Endodermal cell (in vitro differentiated cells): Measurements from ENCODE around the gene MYL4. TPM values are rescaled to one million over a fixed set of nuclear protein-coding genes. Genes with fewer than 3 reads are reported as not detected.

Source experiments
- DNase-seq: peaks from one replicate; pipeline ENCODE4 v3.0.0-alpha.2; 2017
- H3K27ac ChIP-seq: 2 replicates; pipeline ENCODE4 v1.5.1; 2013; ENCODE audit warnings: mild to moderate bottlenecking, low read depth, low read length, moderate library complexity
- H3K27me3 ChIP-seq: 2 replicates; pipeline ENCODE4 v1.6.1; 2013; ENCODE audit warnings: mild to moderate bottlenecking, low read length, moderate library complexity; ENCODE audit not compliant: insufficient read depth, control insufficient read depth, poor library complexity, severe bottlenecking
- H3K36me3 ChIP-seq: 2 replicates; pipeline ENCODE4 v1.7.0; 2013; ENCODE audit warnings: mild to moderate bottlenecking, low read length, moderate library complexity; ENCODE audit not compliant: control insufficient read depth, insufficient read depth
- H3K4me1 ChIP-seq: one replicate; pipeline ENCODE4 v1.7.0; 2013; ENCODE audit warnings: low read length; ENCODE audit not compliant: control insufficient read depth, insufficient read depth
- H3K4me3 ChIP-seq: 2 replicates; pipeline ENCODE4 v1.5.1; 2013; ENCODE audit warnings: mild to moderate bottlenecking, low read length, moderate library complexity
- H3K9ac ChIP-seq: 2 replicates; pipeline ENCODE4 v1.6.1; 2013; ENCODE audit warnings: mild to moderate bottlenecking, low read length, moderate library complexity; ENCODE audit not compliant: poor library complexity, severe bottlenecking; ENCODE audit errors: extremely low read depth
- H3K9me3 ChIP-seq: 2 replicates; pipeline ENCODE4 v1.6.1; 2013; ENCODE audit warnings: mild to moderate bottlenecking, low read length, moderate library complexity; ENCODE audit not compliant: control insufficient read depth
- H3K27ac Mint-ChIP-seq: 2 replicates; pipeline ENCODE4 v1.8.0; 2020; ENCODE audit warnings: mixed read lengths
- H3K27me3 Mint-ChIP-seq: 2 replicates; pipeline ENCODE4 v1.8.0; 2021; ENCODE audit warnings: mild to moderate bottlenecking, mixed read lengths; ENCODE audit not compliant: insufficient read depth
- H3K36me3 Mint-ChIP-seq: 2 replicates; pipeline ENCODE4 v1.8.0; 2020; ENCODE audit warnings: low read depth, mixed read lengths
- H3K4me1 Mint-ChIP-seq: 2 replicates; pipeline ENCODE4 v1.8.0; 2020; ENCODE audit warnings: mixed read lengths
- H3K4me3 Mint-ChIP-seq: 2 replicates; pipeline ENCODE4 v1.8.0; 2020; ENCODE audit warnings: mild to moderate bottlenecking, moderate library complexity, mixed read lengths
- H3K9me3 Mint-ChIP-seq: 2 replicates; pipeline ENCODE4 v1.8.0; 2020; ENCODE audit warnings: mild to moderate bottlenecking, mixed read lengths
- CTCF ChIP-seq: fragments of 200-600 bp; sonication (generic); conservative IDR thresholded peaks from 2 replicates; pipeline ENCODE4 v1.5.0; 2021; ENCODE audit warnings: antibody characterized with exemption, mild to moderate bottlenecking
- WGBS, 2 experiments: methylation state at CpG; one replicate each; pipeline versions ENCODE4 v1.1.5 to v1.1.7; 2013; ENCODE audit warnings: missing lambda C conversion rate in 2 of 2, mixed read lengths in 1 of 2; ENCODE audit not compliant: insufficient coverage in 1 of 2, insufficient read length in 1 of 2; 5-methylcytosine and 5-hydroxymethylcytosine counted together
- total RNA-seq, 2 donors: library from RNA; stranded (reverse); fragmentation: NEBNext Ultra II Directional in 1 of 2; extraction: Animal tissue kit (Norgen Biotek cat#: 25700) in 1 of 2; gene quantifications; 2 replicates in 1 of 2; 3 replicates in 1 of 2; pipeline ENCODE4 v1.2.1, GENCODE V29; 2021

The MYL4 gene
- total RNA-seq, 2 donors from 2014 or later, result 15.5 to 20.0 TPM

- H3K9ac ChIP-seq, result no peak overlapping the region
- H3K4me3 ChIP-seq, result no peak overlapping the region
- Mint-ChIP-seq H3K4me1 (no peaks in the 10 kb centered on the region), H3K4me3 (no peak overlapping the region), H3K27me3 (peaks cover 3% of the 10 kb centered on the region), H3K36me3 (no peaks in the 10 kb centered on the region), H3K9me3 (no peaks in the 10 kb centered on the region), H3K27ac (no peak overlapping the region)
- H3K27me3 ChIP-seq, result no peaks in the 10 kb centered on the region
- H3K27ac ChIP-seq, result no peak overlapping the region
- no peak for TF ChIP-seq CTCF
- DNase-seq, result no peak
- H3K9me3 ChIP-seq, result no peaks in the 10 kb centered on the region
- H3K4me1 ChIP-seq, result no peaks in the 10 kb centered on the region
- H3K36me3 ChIP-seq, result no peaks in the 10 kb centered on the region
- 89 to 90% methylated on average over 16 to 29 of the region's 29 CpGs for WGBS, 2 experiments
Measured at GRCh38 chr17:47238321-47239010, 29.3 kb downstream of the MYL4 start.

GRCh38 chr17:47239619-47239966 is 30.4 kb downstream of the MYL4 start:
- no peak for TF ChIP-seq CTCF

GRCh38 chr17:47239967-47240651 is 31.0 kb downstream of the MYL4 start:
- Histone ChIP-seq H3K4me3 (no peak overlapping the region), H3K9me3 (no peaks in the 10 kb centered on the region), H3K9ac (no peak overlapping the region), H3K27me3 (no peaks in the 10 kb centered on the region), H3K27ac (no peak overlapping the region), H3K36me3 (no peaks in the 10 kb centered on the region), H3K4me1 (no peaks in the 10 kb centered on the region)
- H3K36me3 Mint-ChIP-seq, result no peaks in the 10 kb centered on the region
- H3K27ac Mint-ChIP-seq, result no peak overlapping the region
- peaks cover 12% of the 10 kb centered on the region for H3K27me3 Mint-ChIP-seq
- no peak for DNase-seq
- no peak overlapping the region for H3K4me3 Mint-ChIP-seq
- H3K4me1 Mint-ChIP-seq, result no peaks in the 10 kb centered on the region
- no peak for TF ChIP-seq CTCF
- WGBS, 2 experiments, result 95% methylated on average over 3 of the region's 3 CpGs; no CpG with 5 or more reads in 1 of the 2 experiments
- no peaks in the 10 kb centered on the region for H3K9me3 Mint-ChIP-seq

More at GRCh38 chr17:47239619-47239966, 30.4 kb downstream of the MYL4 start:
- H3K27me3 ChIP-seq, result no peaks in the 10 kb centered on the region
- Mint-ChIP-seq H3K4me3 (no peak overlapping the region), H3K4me1 (no peaks in the 10 kb centered on the region), H3K9me3 (no peaks in the 10 kb centered on the region), H3K27ac (no peak overlapping the region), H3K27me3 (peaks cover 8% of the 10 kb centered on the region), H3K36me3 (no peaks in the 10 kb centered on the region)
- no peaks in the 10 kb centered on the region for H3K4me1 ChIP-seq
- H3K9ac ChIP-seq, result no peak overlapping the region
- H3K4me3 ChIP-seq, result no peak overlapping the region
- DNase-seq, result no peak
- no peak overlapping the region for H3K27ac ChIP-seq
- no peaks in the 10 kb centered on the region for H3K36me3 ChIP-seq
- H3K9me3 ChIP-seq, result no peaks in the 10 kb centered on the region
- 90 to 91% methylated on average over 3 to 7 of the region's 7 CpGs for WGBS, 2 experiments
